Panc1 (cell line): ENCODE data around the gene ADD2. TPM values are rescaled to one million over a fixed set of nuclear protein-coding genes. Genes with fewer than 3 reads are reported as not detected.

ENCODE experiments used
- ATAC-seq: fragments of 200-7000 bp; cut with Tn5 transposase; 2 replicates; pipeline ENCODE4 v1.9.1; 2020; ENCODE audit warnings: mild to moderate bottlenecking, moderate library complexity
- BruUV-seq: library from RNA; stranded (reverse); fragments of 400-500 nt; replicated peaks from 2 replicates; lab custom pipeline; 2021; lab: Mats Ljungman, UMichigan
- CTCF ChIA-PET: fragments of 300-600 bp; sonication (Branson Sonifier 250); formaldehyde crosslinking; loops from one replicate; lab custom pipeline; 2022; ENCODE audit warnings: antibody characterized with exemption; lab: Charles Lee
- POLR2A ChIA-PET: fragments of 300-600 bp; sonication (Branson Sonifier 250); formaldehyde crosslinking; loops from one replicate; lab custom pipeline; 2022; ENCODE audit warnings: antibody characterized with exemption; lab: Charles Lee
- DNase-seq: peaks from one replicate; pipeline ENCODE4 v3.0.0-alpha.2; 2010; ENCODE audit warnings: low read depth, low spot score
- H3K27ac ChIP-seq: 2 replicates; pipeline ENCODE4 v1.5.1; 2011; ENCODE audit warnings: mild to moderate bottlenecking, low read length, inconsistent platforms
- H3K27me3 ChIP-seq: fragments of 200-500 bp; sonication (Bioruptor generic); 2 replicates; pipeline ENCODE4 v1.6.0; 2014; ENCODE audit warnings: low read length, inconsistent platforms; ENCODE audit not compliant: control insufficient read depth, insufficient read depth
- H3K36me3 ChIP-seq: fragments of 200-500 bp; sonication (Bioruptor generic); 2 replicates; pipeline ENCODE4 v1.5.1; 2014; ENCODE audit warnings: inconsistent platforms, mild to moderate bottlenecking, low read length, moderate library complexity; ENCODE audit not compliant: control insufficient read depth, insufficient read depth
- H3K4me1 ChIP-seq: 2 replicates; pipeline ENCODE4 v1.5.1; 2011; ENCODE audit warnings: inconsistent platforms, mild to moderate bottlenecking, low read length, moderate library complexity; ENCODE audit not compliant: control insufficient read depth, insufficient read depth
- H3K4me3 ChIP-seq, 2 experiments: 2 replicates each; pipeline ENCODE4 v1.5.1; 2011 to 2012; ENCODE audit warnings: low read depth in 2 of 2, low read length in 2 of 2, mild to moderate bottlenecking in 2 of 2, inconsistent platforms in 1 of 2, moderate library complexity in 1 of 2
- H3K9me3 ChIP-seq: fragments of 200-500 bp; sonication (Bioruptor generic); 2 replicates; pipeline ENCODE4 v1.5.1; 2014; ENCODE audit warnings: low read depth, mild to moderate bottlenecking, inconsistent platforms, low read length, moderate library complexity; ENCODE audit not compliant: control insufficient read depth, insufficient read depth
- CTCF ChIP-seq: fragments of 450-650 bp; IDR thresholded peaks from 2 replicates; pipeline ENCODE4 v1.5.1; 2017; ENCODE audit warnings: mild to moderate bottlenecking
- POLR2AphosphoS5 ChIP-seq: IDR thresholded peaks from 2 replicates; pipeline ENCODE4 v1.6.1; 2012; ENCODE audit warnings: mild to moderate bottlenecking, low read depth, low read length, moderate library complexity
- REST ChIP-seq, 2 experiments: IDR thresholded peaks; 2 replicates each; pipeline ENCODE4 v1.6.1; 2011 to 2012; ENCODE audit warnings: low read depth in 2 of 2, control low read depth in 1 of 2, low read length in 1 of 2, mild to moderate bottlenecking in 1 of 2, moderate library complexity in 1 of 2; ENCODE audit not compliant: insufficient read depth in 1 of 2
- SIN3A ChIP-seq: IDR thresholded peaks from 2 replicates; pipeline ENCODE4 v1.6.1; 2012; ENCODE audit warnings: low read depth, mild to moderate bottlenecking, low read length, moderate library complexity, borderline replicate concordance; ENCODE audit not compliant: insufficient read depth
- TCF7L2 ChIP-seq: IDR thresholded peaks from 2 replicates; pipeline ENCODE4 v1.6.1; 2011; ENCODE audit warnings: mild to moderate bottlenecking, low read depth, low read length, inconsistent platforms
- in situ Hi-C: cut with HindIII; loops from 2 replicates; pipeline ENCODE4 v1.10.0; 2016; ENCODE audit warnings: low sequenced_read_pairs, low pct_unique_long_range_greater_than_20kb
- intact Hi-C: fragments of 100-400 bp; cut with micrococcal nuclease; formaldehyde crosslinking; loops from one replicate; pipeline ENCODE4 v1.10.0; 2022; ENCODE audit not compliant: unreplicated experiment
- total RNA-seq: library from RNA; stranded (reverse); gene quantifications from one replicate; pipeline ENCODE4 v1.2.1, GENCODE V29; 2021; ENCODE audit not compliant: unreplicated experiment

Gene ADD2
- total RNA-seq, 1 experiment from 2014 or later: 0.26 TPM

- H3K4me3 ChIP-seq: no peak overlapping the region
- POLR2A ChIA-PET: no interaction called here
- in situ Hi-C loops (no loop called here), intact Hi-C loops (no loop called here)
- no TSS peak for BruUV-seq
- H3K27me3 ChIP-seq: peaks cover 10% of the 10 kb centered on the region
- CTCF ChIA-PET: no interaction called here
- no peak for TF ChIP-seq CTCF
- no peak for TF ChIP-seq REST (IDR thresholded peaks at IDR 0.05; ENCODE audit: insufficient read depth in 1 of 2, low read depth in 2 of 2, low read length in 1 of 2)
- no peak for TF ChIP-seq POLR2AphosphoS5
- no peak for TF ChIP-seq SIN3A
- no peak for TF ChIP-seq TCF7L2
- no peak for ATAC-seq
- no peaks in the 10 kb centered on the region for H3K9me3 ChIP-seq
- no peak for DNase-seq
- no peaks in the 10 kb centered on the region for H3K4me1 ChIP-seq
- no peaks in the 10 kb centered on the region for H3K36me3 ChIP-seq
- no peak overlapping the region for H3K27ac ChIP-seq
These were observed 22.6 kb downstream of the ADD2 start for GRCh38 chr2:70745276-70745825.

GRCh38 chr2:70744397-70744796, 23.6 kb downstream of the ADD2 start:
- Histone ChIP-seq H3K27me3 (peaks cover 6% of the 10 kb centered on the region), H3K27ac (no peak overlapping the region), H3K9me3 (no peaks in the 10 kb centered on the region), H3K36me3 (no peaks in the 10 kb centered on the region), H3K4me1 (no peaks in the 10 kb centered on the region), H3K4me3 (no peak overlapping the region)
- TF ChIP-seq CTCF: no peak
- TF ChIP-seq SIN3A: no peak
- TF ChIP-seq POLR2AphosphoS5: no peak
- TF ChIP-seq REST (IDR thresholded peaks at IDR 0.05; ENCODE audit: insufficient read depth in 1 of 2, low read depth in 2 of 2, low read length in 1 of 2): no peak
- no peak for TF ChIP-seq TCF7L2
- intact Hi-C loops: no loop called here
- in situ Hi-C loops: no loop called here
- CTCF ChIA-PET: no interaction called here
- ATAC-seq: no peak
- BruUV-seq: no TSS peak
- POLR2A ChIA-PET: no interaction called here
- no peak for DNase-seq
